Right lobe of liver (tissue), 6 donors: ENCODE results near the gene HOXB5. TPM values are rescaled to one million over a fixed set of nuclear protein-coding genes. Genes with fewer than 3 reads are reported as not detected.

Source experiments
- ATAC-seq, 4 donors: fragments of 200-7000 bp; cut with Tn5 transposase; one replicate each; pipeline ENCODE4 v1.9.1; 2020; ENCODE audit warnings: mild to moderate bottlenecking in 4 of 4, moderate library complexity in 4 of 4
- DNase-seq, 3 donors: peaks; one replicate each; pipeline ENCODE4 v3.0.0-alpha.2; 2020
- H3K27ac ChIP-seq, 3 donors: fragments of 200-600 bp; one replicate each; pipeline ENCODE4 v1.8.0; 2022
- H3K27me3 ChIP-seq, 2 donors: fragments of 200-600 bp; one replicate each; pipeline ENCODE4 v1.8.0; 2022
- H3K36me3 ChIP-seq, 4 donors: fragments of 200-600 bp; sonication (generic) in 1 of 4; one replicate each; pipeline versions ENCODE4 v1.5.1 to v1.8.0; 2017 to 2022; ENCODE audit warnings: control low read depth in 1 of 4
- H3K4me1 ChIP-seq, 4 donors: fragments of 200-600 bp; sonication (generic) in 1 of 4; one replicate each; pipeline versions ENCODE4 v1.5.1 to v1.8.0; 2017 to 2022; ENCODE audit warnings: control low read depth in 1 of 4
- H3K4me3 ChIP-seq, 3 donors: fragments of 200-600 bp; one replicate each; pipeline ENCODE4 v1.8.0; 2022
- H3K9me3 ChIP-seq, 4 donors: fragments of 200-600 bp; sonication (generic) in 1 of 4; one replicate each; pipeline versions ENCODE4 v1.5.1 to v1.8.0; 2017 to 2022; ENCODE audit warnings: control low read depth in 1 of 4
- CTCF ChIP-seq, 4 donors: fragments of 200-600 bp in 3 of 4; fragments of 450-650 bp in 1 of 4; IDR thresholded peaks; one replicate each; pipeline versions ENCODE4 v1.5.1 to v1.8.0; 2016 to 2022; ENCODE audit warnings: antibody characterized with exemption in 4 of 4, mild to moderate bottlenecking in 2 of 4
- POLR2A ChIP-seq: fragments of 450-650 bp; IDR thresholded peaks from one replicate; pipeline ENCODE4 v1.6.1; 2017; ENCODE audit warnings: antibody characterized with exemption, mild to moderate bottlenecking
- WGBS: methylation state at CpG from one replicate; pipeline ENCODE4 v1.1.6; 2018; ENCODE audit warnings: low coverage, low lambda C conversion rate; ENCODE audit not compliant: insufficient coverage; ENCODE audit errors: missing lambda C conversion rate; 5-methylcytosine and 5-hydroxymethylcytosine counted together
- intact Hi-C, 2 donors: fragments of 100-400 bp; cut with DNase I; formaldehyde crosslinking; loops; one replicate each; pipeline versions ENCODE4 v1.11.2 to v1.14.1; 2022
- total RNA-seq, 6 experiments: library from RNA; depleted of rRNA in 2 of 6; stranded (reverse); fragments of >200 nt in 2 of 6; fragmentation: NEBNext Ultra II Directional in 3 of 6; extraction: Animal tissue kit (Norgen Biotek cat#: 25700) in 3 of 6; gene quantifications; one replicate each; pipeline versions ENCODE4 v1.1.0 to v1.2.4, GENCODE V29; 2016 to 2023
- donor health status: DM: no; HTN: yes; CAD: no.
- donor health status: DM: no; HTN: no; CAD: no.
- donor health status: DM: no; HTN: no; CAD: no.
- donor health status: DM: no; HTN: yes; CAD: no.
- donor health status: DM: no; HTN: yes; CAD: no.

The HOXB5 gene
- total RNA-seq, 6 experiments from 2014 or later: 0.11 to 0.29 (median 0.19) TPM; not detected in 1

- no peak overlapping the region for H3K4me3 ChIP-seq
- peaks cover 0 to 23% (median 0%) of the 10 kb centered on the region in 4 donors for H3K4me1 ChIP-seq
- ATAC-seq: peak in 2 of 4 donors; percentile 6 to 45
- intact Hi-C loops: no loop called here
- DNase-seq: no peak
- no peak overlapping the region for H3K27ac ChIP-seq
- H3K27me3 ChIP-seq: peaks cover 6 to 71% of the 10 kb centered on the region in 2 donors
- 10% methylated on average over 23 of the region's 35 CpGs for WGBS
- TF ChIP-seq POLR2A (no peak), CTCF (IDR thresholded peaks at IDR 0.05) (no peak)
- H3K36me3 ChIP-seq: no peaks in the 10 kb centered on the region
- no peaks in the 10 kb centered on the region for H3K9me3 ChIP-seq
Observed at GRCh38 chr17:48601539-48602425, 8.2 kb upstream of the HOXB5 start.

DNA sequence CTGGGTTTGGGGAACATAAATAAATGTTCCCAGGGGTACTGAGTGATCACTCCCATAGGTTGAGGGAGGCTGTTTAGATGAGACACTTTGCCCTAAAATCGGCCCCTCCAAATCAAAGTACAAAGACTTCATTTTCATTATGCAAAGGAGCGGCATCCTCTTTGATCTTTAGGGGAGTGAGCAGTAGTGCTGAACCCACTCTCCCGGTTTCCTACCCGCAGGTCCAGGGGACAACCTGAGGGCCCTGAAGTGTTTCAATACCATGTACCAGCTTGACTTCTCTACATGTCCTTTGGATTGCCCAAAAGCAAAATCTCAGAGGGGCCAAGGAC is 7.6 kb upstream of the HOXB5 start:
- 26% methylated on average over 4 of the region's 4 CpGs for WGBS
- no peaks in the 10 kb centered on the region for H3K36me3 ChIP-seq
- H3K27me3 ChIP-seq: peaks cover 6 to 65% of the 10 kb centered on the region in 2 donors
- no peak for ATAC-seq
- H3K4me3 ChIP-seq: no peak overlapping the region
- peaks cover 0 to 23% (median 0%) of the 10 kb centered on the region in 4 donors for H3K4me1 ChIP-seq
- intact Hi-C loops: no loop called here
- H3K27ac ChIP-seq: no peak overlapping the region
- no peak for TF ChIP-seq POLR2A
- no peak for TF ChIP-seq CTCF (IDR thresholded peaks at IDR 0.05)
- no peaks in the 10 kb centered on the region for H3K9me3 ChIP-seq
- no peak for DNase-seq

DNA sequence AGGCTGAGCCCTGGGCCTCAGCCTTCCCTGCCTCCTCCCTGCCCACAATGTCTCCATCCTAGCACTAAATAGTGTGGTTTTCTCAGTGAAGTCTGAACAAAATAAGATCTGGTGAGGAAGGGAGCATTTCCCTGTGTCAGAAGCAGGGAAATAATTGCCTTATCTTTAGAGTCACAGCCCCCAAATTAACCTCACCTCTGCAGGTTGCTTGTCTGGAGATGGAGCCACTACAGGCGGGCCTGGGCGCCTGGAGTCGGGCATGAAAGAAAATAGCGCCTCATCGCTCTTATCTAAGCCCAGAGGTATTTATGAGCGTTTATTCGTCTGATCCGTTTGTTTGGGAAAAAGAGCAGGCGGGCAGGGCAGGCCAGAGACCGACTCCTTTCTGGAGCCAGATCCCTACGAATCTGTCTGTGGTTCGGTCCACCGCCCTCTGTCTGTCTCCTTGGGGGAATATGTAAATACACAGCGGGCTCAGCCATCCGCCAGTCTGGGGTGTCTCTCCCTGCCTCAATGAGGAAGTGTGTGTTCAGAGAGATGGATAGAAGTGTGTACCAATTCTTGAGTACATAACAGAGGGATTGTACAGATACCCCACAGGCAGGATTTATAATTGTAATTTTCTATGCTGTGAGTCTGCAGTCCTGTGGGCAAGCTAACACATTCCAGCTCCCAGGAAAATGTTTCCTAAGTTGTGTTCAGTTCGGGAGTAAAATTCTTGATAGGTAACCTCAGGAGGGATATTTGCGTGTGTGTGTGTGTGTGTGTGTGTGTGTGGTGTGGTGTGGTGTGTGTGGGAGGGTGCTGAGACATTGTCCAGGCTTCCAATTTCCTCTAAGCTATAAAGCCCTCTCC is 6.9 kb upstream of the HOXB5 start:
- Histone ChIP-seq H3K4me1 (peaks cover 0 to 23% (median 0%) of the 10 kb centered on the region in 4 donors), H3K27me3 (peaks cover 4 to 59% of the 10 kb centered on the region in 2 donors), H3K4me3 (no peak overlapping the region), H3K36me3 (no peaks in the 10 kb centered on the region), H3K27ac (no peak overlapping the region), H3K9me3 (no peaks in the 10 kb centered on the region)
- DNase-seq: no peak
- intact Hi-C loops: no loop called here
- TF ChIP-seq POLR2A: no peak
- no peak for TF ChIP-seq CTCF (IDR thresholded peaks at IDR 0.05)
- no peak for ATAC-seq
- WGBS: 53% methylated on average over 10 of the region's 17 CpGs

GRCh38 chr17:48599354-48599753 is 5.8 kb upstream of the HOXB5 start:
- WGBS: 60% methylated on average over 5 of the region's 5 CpGs
- H3K4me3 ChIP-seq: no peak overlapping the region
- intact Hi-C loops: no loop called here
- H3K36me3 ChIP-seq: no peaks in the 10 kb centered on the region
- no peaks in the 10 kb centered on the region for H3K9me3 ChIP-seq
- ATAC-seq (no peak), DNase-seq (no peak)
- peaks cover 0 to 23% (median 0%) of the 10 kb centered on the region in 4 donors for H3K4me1 ChIP-seq
- H3K27ac ChIP-seq: no peak overlapping the region
- H3K27me3 ChIP-seq: peaks cover 0 to 49% of the 10 kb centered on the region in 2 donors
- TF ChIP-seq POLR2A (no peak), CTCF (IDR thresholded peaks at IDR 0.05) (no peak)
